Measurements from ENCODE around the gene CCDC85C. TPM values are rescaled to one million over a fixed set of nuclear protein-coding genes. Genes with fewer than 3 reads are reported as not detected.

CCDC85C gene
- total RNA-seq, 1 donor from 2014 or later = 53.1 TPM

GRCh38 chr14:99568567-99569560, 35.1 kb downstream of the CCDC85C start:
- intact Hi-C loops (cut with DNase I) = no loop called here
- peak; percentile 35 for ATAC-seq
- no peak for DNase-seq (ENCODE audit: missing footprints)

- ATAC-seq (no peak), DNase-seq (ENCODE audit: missing footprints) (no peak)
- intact Hi-C loops (cut with DNase I) = no loop called here
These were observed 37.3 kb downstream of the CCDC85C start for GRCh38 chr14:99566390-99567354.

- intact Hi-C loops (cut with DNase I) = no loop called here
- ATAC-seq = no peak
- DNase-seq (ENCODE audit: missing footprints) = no peak
These were observed 38.0 kb downstream of the CCDC85C start for GRCh38 chr14:99566009-99566389.

- DNase-seq (ENCODE audit: missing footprints) = no peak
- ATAC-seq = no peak
- intact Hi-C loops (cut with DNase I) = loop anchor here (2.0 kb wide), 1 partner anchor 35 kb away; no protein-coding TSS in a partner anchor
These were observed 38.6 kb downstream of the CCDC85C start for GRCh38 chr14:99565383-99565782.

GRCh38 chr14:99564926-99565259, 39.1 kb downstream of the CCDC85C start:
- ATAC-seq = no peak
- DNase-seq (ENCODE audit: missing footprints) = no peak
- intact Hi-C loops (cut with DNase I) = loop anchor here (2.0 to 5.0 kb wide), 2 partner anchors 36 to 43 kb away; no protein-coding TSS in a partner anchor

- ATAC-seq (peak; percentile 49), DNase-seq (ENCODE audit: missing footprints) (no peak)
- intact Hi-C loops (cut with DNase I) = loop anchor here (2.0 to 5.0 kb wide), 2 partner anchors 36 to 42 kb away; no protein-coding TSS in a partner anchor
These were observed 39.6 kb downstream of the CCDC85C start for GRCh38 chr14:99564256-99564925.

- intact Hi-C loops (cut with DNase I) = loop anchor here (2.0 to 5.0 kb wide), 2 partner anchors 37 to 41 kb away; no protein-coding TSS in a partner anchor
- no peak for DNase-seq (ENCODE audit: missing footprints)
- ATAC-seq = no peak
These were observed 40.3 kb downstream of the CCDC85C start for GRCh38 chr14:99563749-99564129.

GRCh38 chr14:99562856-99563748, 40.9 kb downstream of the CCDC85C start:
- DNase-seq (ENCODE audit: missing footprints) = peak; percentile 84
- peak; percentile 81 for ATAC-seq
- intact Hi-C loops (cut with DNase I) = loop anchor here (5.0 kb wide), 1 partner anchor 41 kb away; no protein-coding TSS in a partner anchor

- intact Hi-C loops (cut with DNase I) = loop anchor here (5.0 kb wide), 1 partner anchor 40 kb away; no protein-coding TSS in a partner anchor
- ATAC-seq = no peak
- DNase-seq (ENCODE audit: missing footprints) = no peak
These were observed 42.1 kb downstream of the CCDC85C start for GRCh38 chr14:99561864-99562263.

GRCh38 chr14:99560922-99561683, 42.9 kb downstream of the CCDC85C start:
- peak; percentile 51 for ATAC-seq
- intact Hi-C loops (cut with DNase I) = loop anchor here (5.0 kb wide), 1 partner anchor 39 kb away; no protein-coding TSS in a partner anchor
- no peak for DNase-seq (ENCODE audit: missing footprints)

- DNase-seq (ENCODE audit: missing footprints) = no peak
- intact Hi-C loops (cut with DNase I) = loop anchor here (5.0 kb wide), 1 partner anchor 38 kb away; no protein-coding TSS in a partner anchor
- ATAC-seq = no peak
These were observed 43.6 kb downstream of the CCDC85C start for GRCh38 chr14:99560403-99560802.

GRCh38 chr14:99559286-99559990, 44.6 kb downstream of the CCDC85C start:
- ATAC-seq (no peak), DNase-seq (ENCODE audit: missing footprints) (no peak)
- intact Hi-C loops (cut with DNase I) = no loop called here

GRCh38 chr14:99556134-99556791, 47.7 kb downstream of the CCDC85C start:
- DNase-seq (ENCODE audit: missing footprints) = no peak
- intact Hi-C loops (cut with DNase I) = no loop called here
- no peak for ATAC-seq

- intact Hi-C loops (cut with DNase I) = loop anchor here (2.0 kb wide), 1 partner anchor 20 kb away; no protein-coding TSS in a partner anchor
- no peak for DNase-seq (ENCODE audit: missing footprints)
- peak; percentile 72 for ATAC-seq
These were observed 49.1 kb downstream of the CCDC85C start for GRCh38 chr14:99554757-99555531.

GRCh38 chr14:99554184-99554583, 49.8 kb downstream of the CCDC85C start:
- intact Hi-C loops (cut with DNase I) = loop anchor here (2.0 kb wide), 1 partner anchor 21 kb away; no protein-coding TSS in a partner anchor
- ATAC-seq (peak; percentile 79), DNase-seq (ENCODE audit: missing footprints) (no peak)

Measured in Right ventricle myocardium inferior (tissue), 1 donor.